Measurements from ENCODE around the gene RFC4. TPM values are rescaled to one million over a fixed set of nuclear protein-coding genes. Genes with fewer than 3 reads are reported as not detected.

The RFC4 gene
- total and polyA plus RNA-seq, 2 experiments from 2014 or later = 14.9 to 28.6 TPM

- WGBS (ENCODE audit: low lambda C conversion rate, missing lambda C conversion rate) = 86% methylated on average over 8 of the region's 8 CpGs
- Histone ChIP-seq H3K9me3 (ENCODE audit: low read depth) (no peaks in the 10 kb centered on the region), H3K4me3 (no peak overlapping the region), H3K27ac (no peak overlapping the region), H3K4me1 (ENCODE audit: insufficient read depth) (no peaks in the 10 kb centered on the region), H2AFZ (no peak overlapping the region), H3K27me3 (no peaks in the 10 kb centered on the region), H3K36me3 (replicated peaks; ENCODE audit: insufficient read depth, low read depth) (no peaks in the 10 kb centered on the region), H4K20me1 (ENCODE audit: insufficient read depth, poor library complexity, severe bottlenecking) (no peaks in the 10 kb centered on the region), H3K4me2 (no peak overlapping the region), H3K79me2 (no peaks in the 10 kb centered on the region), H3K9me2 (replicated peaks; ENCODE audit: insufficient read depth) (no peaks in the 10 kb centered on the region)
- DNase-seq (ENCODE audit: low spot score) = no peak
- TF ChIP-seq EZH2 (IDR thresholded peaks at IDR 0.05; ENCODE audit: borderline replicate concordance) (no peak), EZH2phosphoT487 (IDR thresholded peaks at IDR 0.05; ENCODE audit: low read depth, severe bottlenecking, unreplicated experiment) (no peak), CTCF (IDR thresholded peaks at IDR 0.05; ENCODE audit: poor library complexity) (no peak)
These were observed 49.1 kb downstream of the RFC4 start for GRCh38 chr3:186757214-186757613.

DNA sequence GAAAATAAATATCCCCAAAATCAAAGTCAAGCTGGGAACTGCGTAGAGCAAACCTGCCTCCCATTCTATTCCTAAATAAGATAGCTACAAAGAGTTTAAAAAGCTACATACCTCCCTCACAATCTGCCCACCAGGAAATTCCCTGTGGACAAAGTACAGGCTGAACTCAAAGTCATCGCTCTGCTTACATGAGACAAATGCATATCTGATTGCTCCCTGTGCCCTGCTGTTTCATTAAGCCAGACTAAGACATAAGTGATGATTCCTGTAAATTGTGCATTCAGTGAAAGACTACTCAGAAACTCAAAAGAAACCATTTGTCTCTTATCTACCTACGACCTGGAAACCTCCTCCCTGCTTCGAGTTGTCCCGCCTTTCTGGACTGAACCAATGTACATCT, 51.4 kb downstream of the RFC4 start:
- Histone ChIP-seq H2AFZ (no peak overlapping the region), H3K4me3 (no peak overlapping the region), H4K20me1 (ENCODE audit: insufficient read depth, poor library complexity, severe bottlenecking) (no peaks in the 10 kb centered on the region), H3K4me2 (no peak overlapping the region), H3K9me2 (replicated peaks; ENCODE audit: insufficient read depth) (no peaks in the 10 kb centered on the region), H3K79me2 (no peaks in the 10 kb centered on the region), H3K27me3 (no peaks in the 10 kb centered on the region), H3K36me3 (replicated peaks; ENCODE audit: insufficient read depth, low read depth) (no peaks in the 10 kb centered on the region), H3K4me1 (ENCODE audit: insufficient read depth) (no peaks in the 10 kb centered on the region), H3K9me3 (ENCODE audit: low read depth) (no peaks in the 10 kb centered on the region), H3K27ac (peak overlapping the region; percentile 78)
- DNase-seq (ENCODE audit: low spot score) = peak; percentile 15
- 82% methylated on average over 5 of the region's 5 CpGs for WGBS (ENCODE audit: low lambda C conversion rate, missing lambda C conversion rate)
- no peak for TF ChIP-seq EZH2 (IDR thresholded peaks at IDR 0.05; ENCODE audit: borderline replicate concordance)
- no peak for TF ChIP-seq EZH2phosphoT487 (IDR thresholded peaks at IDR 0.05; ENCODE audit: low read depth, severe bottlenecking, unreplicated experiment)
- no peak for TF ChIP-seq CTCF (IDR thresholded peaks at IDR 0.05; ENCODE audit: poor library complexity)

DNA sequence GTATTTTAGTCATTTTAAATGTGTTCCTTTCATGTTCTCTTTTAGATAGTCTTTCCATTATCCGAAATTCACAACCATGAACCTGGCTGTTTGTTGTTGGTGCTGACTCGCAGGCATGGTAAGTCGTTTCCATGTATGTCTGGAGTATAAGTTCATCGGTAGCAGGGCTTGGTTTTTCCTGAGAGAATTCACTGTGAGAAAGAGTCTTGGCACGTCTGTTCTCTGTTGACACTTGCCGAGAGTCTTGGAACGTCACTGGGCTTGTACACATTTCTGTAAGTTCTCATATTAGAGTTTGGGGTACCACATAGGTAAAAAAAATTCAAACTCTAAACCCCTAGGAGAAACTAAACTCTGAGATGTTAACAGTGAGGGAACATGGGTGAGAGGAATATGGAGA, 52.3 kb downstream of the RFC4 start:
- Histone ChIP-seq H3K9me2 (replicated peaks; ENCODE audit: insufficient read depth) (no peaks in the 10 kb centered on the region), H3K4me1 (ENCODE audit: insufficient read depth) (no peaks in the 10 kb centered on the region), H3K36me3 (replicated peaks; ENCODE audit: insufficient read depth, low read depth) (no peaks in the 10 kb centered on the region), H3K9me3 (ENCODE audit: low read depth) (no peaks in the 10 kb centered on the region), H3K79me2 (no peaks in the 10 kb centered on the region), H3K27me3 (no peaks in the 10 kb centered on the region), H3K4me2 (no peak overlapping the region), H4K20me1 (ENCODE audit: insufficient read depth, poor library complexity, severe bottlenecking) (no peaks in the 10 kb centered on the region), H2AFZ (no peak overlapping the region), H3K27ac (peak overlapping the region; percentile 78), H3K4me3 (no peak overlapping the region)
- no peak for DNase-seq (ENCODE audit: low spot score)
- whole genome bisulfite sequencing (ENCODE audit: low lambda C conversion rate, missing lambda C conversion rate) = 87% methylated on average over 7 of the region's 7 CpGs
- TF ChIP-seq EZH2 (IDR thresholded peaks at IDR 0.05; ENCODE audit: borderline replicate concordance) (no peak), CTCF (IDR thresholded peaks at IDR 0.05; ENCODE audit: poor library complexity) (no peak), EZH2phosphoT487 (IDR thresholded peaks at IDR 0.05; ENCODE audit: low read depth, severe bottlenecking, unreplicated experiment) (no peak)

- peak overlapping the region; percentile 22 for H2AFZ ChIP-seq
- no peaks in the 10 kb centered on the region for H3K36me3 ChIP-seq (replicated peaks; ENCODE audit: insufficient read depth, low read depth)
- DNase-seq (ENCODE audit: low spot score) = no peak
- H3K4me2 ChIP-seq = no peak overlapping the region
- H3K9me3 ChIP-seq (ENCODE audit: low read depth) = no peaks in the 10 kb centered on the region
- no peaks in the 10 kb centered on the region for H3K79me2 ChIP-seq
- H4K20me1 ChIP-seq (ENCODE audit: insufficient read depth, poor library complexity, severe bottlenecking) = no peaks in the 10 kb centered on the region
- no peak overlapping the region for H3K27ac ChIP-seq
- 69% methylated on average over 3 of the region's 3 CpGs for WGBS (ENCODE audit: low lambda C conversion rate, missing lambda C conversion rate)
- H3K9me2 ChIP-seq (replicated peaks; ENCODE audit: insufficient read depth) = no peaks in the 10 kb centered on the region
- H3K4me1 ChIP-seq (ENCODE audit: insufficient read depth) = no peaks in the 10 kb centered on the region
- no peak for TF ChIP-seq EZH2 (IDR thresholded peaks at IDR 0.05; ENCODE audit: borderline replicate concordance)
- no peak for TF ChIP-seq EZH2phosphoT487 (IDR thresholded peaks at IDR 0.05; ENCODE audit: low read depth, severe bottlenecking, unreplicated experiment)
- no peak for TF ChIP-seq CTCF (IDR thresholded peaks at IDR 0.05; ENCODE audit: poor library complexity)
- no peak overlapping the region for H3K4me3 ChIP-seq
- no peaks in the 10 kb centered on the region for H3K27me3 ChIP-seq
These were observed 54.8 kb downstream of the RFC4 start for GRCh38 chr3:186751480-186751879.
